ENCODE measurements around the gene MED12L.

MED12L gene

GRCh38 chr3:151460774-151461450, 375.4 kb downstream of the MED12L start, which contains the start of gene IGSF10:
IGSF10 (minus strand) TSS chr3:151461061; CDS start chr3:151458709, 2,352 bp downstream.
- Histone ChIP-seq H3K9me3 (ENCODE audit: control insufficient read depth, insufficient read depth, low read length) (no peaks in the 10 kb centered on the region), H3K4me3 (ENCODE audit: low read length) (peak within 1 kb of the TSS; percentile 85), H3K36me3 (ENCODE audit: control insufficient read depth, insufficient read depth, low read length) (no peaks in the 10 kb centered on the region), H3K27me3 (ENCODE audit: control insufficient read depth, insufficient read depth, low read length) (no peaks in the 10 kb centered on the region), H3K27ac (ENCODE audit: low read length) (no peak within 1 kb of the TSS), H3K4me1 (ENCODE audit: control insufficient read depth, insufficient read depth, low read length) (peaks cover 1% of the 10 kb centered on the region; the same call in 1 of the 2 replicates)
- no CpG with 5 or more reads among the region's 40 CpGs for WGBS (ENCODE audit: insufficient coverage, insufficient read length)
- DNase-seq (ENCODE audit: low read depth, low spot score): no peak

GRCh38 chr3:151462278-151462780, 376.9 kb downstream of the MED12L start:
- H3K4me1 ChIP-seq (ENCODE audit: control insufficient read depth, insufficient read depth, low read length): peaks cover 1% of the 10 kb centered on the region; the same call in 1 of the 2 replicates
- H3K36me3 ChIP-seq (ENCODE audit: control insufficient read depth, insufficient read depth, low read length): no peaks in the 10 kb centered on the region
- no peak overlapping the region for H3K27ac ChIP-seq (ENCODE audit: low read length)
- WGBS (ENCODE audit: insufficient coverage, insufficient read length): no CpG with 5 or more reads among the region's 6 CpGs
- no peak overlapping the region for H3K4me3 ChIP-seq (ENCODE audit: low read length)
- no peak for DNase-seq (ENCODE audit: low read depth, low spot score)
- H3K27me3 ChIP-seq (ENCODE audit: control insufficient read depth, insufficient read depth, low read length): no peaks in the 10 kb centered on the region
- no peaks in the 10 kb centered on the region for H3K9me3 ChIP-seq (ENCODE audit: control insufficient read depth, insufficient read depth, low read length)

DNA sequence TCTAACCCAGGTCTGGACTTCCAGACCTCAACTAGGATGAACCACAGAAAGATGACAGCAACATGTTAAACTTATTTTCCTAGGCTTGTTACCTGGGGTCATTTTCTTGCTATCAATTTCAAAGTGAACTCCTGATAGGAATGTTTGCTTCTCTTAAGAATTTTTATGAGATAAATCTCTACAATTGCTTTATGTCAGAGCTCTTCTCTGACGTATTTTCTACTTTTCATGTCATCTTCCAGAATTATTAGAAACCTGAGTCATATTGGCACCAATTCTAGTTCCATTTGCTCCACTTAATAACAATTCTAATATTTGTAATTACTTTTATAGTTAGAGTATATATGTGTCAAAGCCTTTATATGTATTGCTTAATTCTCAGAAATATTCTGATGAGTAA, 377.5 kb downstream of the MED12L start:
- H3K27ac ChIP-seq (ENCODE audit: low read length): no peak overlapping the region
- no peak for DNase-seq (ENCODE audit: low read depth, low spot score)
- no peaks in the 10 kb centered on the region for H3K27me3 ChIP-seq (ENCODE audit: control insufficient read depth, insufficient read depth, low read length)
- no peaks in the 10 kb centered on the region for H3K36me3 ChIP-seq (ENCODE audit: control insufficient read depth, insufficient read depth, low read length)
- no CpG with 5 or more reads among the region's 1 CpG for WGBS (ENCODE audit: insufficient coverage, insufficient read length)
- no peak overlapping the region for H3K4me3 ChIP-seq (ENCODE audit: low read length)
- H3K9me3 ChIP-seq (ENCODE audit: control insufficient read depth, insufficient read depth, low read length): no peaks in the 10 kb centered on the region
- H3K4me1 ChIP-seq (ENCODE audit: control insufficient read depth, insufficient read depth, low read length): peaks cover 1% of the 10 kb centered on the region; the same call in 1 of the 2 replicates

DNA sequence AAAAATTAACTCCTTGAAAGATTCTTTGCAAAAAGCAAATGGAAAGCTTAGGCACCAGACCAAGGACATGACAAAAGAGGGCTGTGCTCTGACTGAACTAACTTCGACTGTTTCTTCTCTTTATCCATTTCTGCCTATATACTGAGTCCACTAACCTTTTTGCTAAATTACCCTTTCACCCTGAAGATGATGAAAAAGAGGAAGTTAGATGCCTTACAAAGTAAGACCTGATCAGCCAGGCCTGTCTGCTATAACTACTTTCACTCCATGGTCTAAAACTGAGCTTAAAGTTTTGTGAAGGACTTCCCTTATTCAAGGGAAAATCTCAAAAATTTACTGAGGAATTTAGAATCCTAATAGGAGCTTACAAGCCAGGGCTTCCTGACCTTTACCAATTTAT, 381.6 kb downstream of the MED12L start:
- WGBS (ENCODE audit: insufficient coverage, insufficient read length): no CpG with 5 or more reads among the region's 1 CpG
- Histone ChIP-seq H3K9me3 (ENCODE audit: control insufficient read depth, insufficient read depth, low read length) (no peaks in the 10 kb centered on the region), H3K27me3 (ENCODE audit: control insufficient read depth, insufficient read depth, low read length) (no peaks in the 10 kb centered on the region), H3K36me3 (ENCODE audit: control insufficient read depth, insufficient read depth, low read length) (no peaks in the 10 kb centered on the region), H3K4me1 (ENCODE audit: control insufficient read depth, insufficient read depth, low read length) (no peaks in the 10 kb centered on the region), H3K4me3 (ENCODE audit: low read length) (no peak overlapping the region), H3K27ac (ENCODE audit: low read length) (no peak overlapping the region)
- no peak for DNase-seq (ENCODE audit: low read depth, low spot score)

DNA sequence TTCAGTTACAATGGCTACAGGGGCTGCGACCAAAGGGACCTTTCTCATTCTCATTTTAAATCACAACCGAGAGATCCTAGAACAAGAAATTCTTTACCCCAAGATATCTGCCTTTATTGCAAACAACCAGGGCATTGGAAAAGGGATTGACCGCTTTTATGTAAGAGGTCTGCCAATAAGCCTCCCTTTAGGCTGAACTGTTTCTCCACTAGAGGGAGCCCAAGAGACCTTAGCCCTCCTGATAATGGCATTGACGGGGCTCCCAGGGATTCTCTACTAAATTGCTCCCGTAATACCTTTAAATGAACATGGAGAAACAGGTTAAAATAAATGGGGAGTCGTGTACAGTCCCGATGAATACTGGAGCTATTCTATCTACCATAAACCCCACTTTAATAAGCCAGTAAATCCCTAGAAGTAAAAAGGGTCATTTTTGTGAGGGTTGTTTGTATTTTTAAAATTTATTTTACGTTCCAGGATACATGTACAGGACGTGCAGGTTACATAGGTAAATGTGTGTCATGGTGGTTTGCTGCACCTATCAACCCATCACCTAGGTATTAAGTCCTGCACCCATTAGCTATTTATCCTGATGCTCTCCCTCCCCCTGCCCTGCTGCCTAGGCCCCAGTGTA, 382.9 kb downstream of the MED12L start:
- Histone ChIP-seq H3K4me1 (ENCODE audit: control insufficient read depth, insufficient read depth, low read length) (no peaks in the 10 kb centered on the region), H3K9me3 (ENCODE audit: control insufficient read depth, insufficient read depth, low read length) (no peaks in the 10 kb centered on the region), H3K27ac (ENCODE audit: low read length) (no peak overlapping the region), H3K4me3 (ENCODE audit: low read length) (no peak overlapping the region), H3K36me3 (ENCODE audit: control insufficient read depth, insufficient read depth, low read length) (no peaks in the 10 kb centered on the region), H3K27me3 (ENCODE audit: control insufficient read depth, insufficient read depth, low read length) (no peaks in the 10 kb centered on the region)
- peak; percentile 78 for DNase-seq (ENCODE audit: low read depth, low spot score)
- WGBS (ENCODE audit: insufficient coverage, insufficient read length): 100% methylated on average over 2 of the region's 9 CpGs

DNA sequence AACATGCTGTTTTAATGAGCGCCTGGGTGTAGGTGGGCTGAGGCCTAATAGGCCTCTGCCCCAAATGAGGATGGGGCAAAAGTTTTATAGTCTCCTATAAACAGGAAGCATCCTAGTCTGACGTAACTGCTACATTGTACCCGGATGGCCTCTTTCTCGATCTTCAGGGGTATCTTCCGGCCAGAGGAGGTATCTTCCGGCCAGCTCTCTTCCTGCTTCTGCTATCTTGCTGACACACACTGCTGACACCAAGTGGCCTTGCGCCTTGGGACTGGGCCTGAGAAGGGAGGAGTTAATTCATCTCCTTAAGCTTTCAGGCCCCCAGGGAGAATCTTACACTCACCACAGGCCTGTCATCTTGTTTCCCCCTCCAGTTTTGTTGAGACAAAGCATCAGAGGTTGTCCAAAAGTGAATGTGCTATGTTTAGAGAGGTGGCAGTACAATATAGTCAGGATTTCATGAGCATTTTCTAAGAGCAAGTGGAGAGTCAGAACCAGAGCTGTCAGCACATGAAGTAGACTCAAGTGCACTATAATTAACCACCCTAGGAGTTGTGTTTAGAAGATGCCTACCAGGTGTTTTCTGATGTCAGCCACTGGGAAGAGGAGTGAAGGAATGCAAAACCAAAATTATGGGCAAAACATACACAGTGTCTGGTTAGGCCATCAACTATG, 391.0 kb downstream of the MED12L start:
- WGBS (ENCODE audit: insufficient coverage, insufficient read length): no CpG with 5 or more reads among the region's 7 CpGs
- Histone ChIP-seq H3K9me3 (ENCODE audit: control insufficient read depth, insufficient read depth, low read length) (no peaks in the 10 kb centered on the region), H3K4me1 (ENCODE audit: control insufficient read depth, insufficient read depth, low read length) (no peaks in the 10 kb centered on the region), H3K27me3 (ENCODE audit: control insufficient read depth, insufficient read depth, low read length) (no peaks in the 10 kb centered on the region), H3K4me3 (ENCODE audit: low read length) (no peak overlapping the region), H3K27ac (ENCODE audit: low read length) (no peak overlapping the region), H3K36me3 (ENCODE audit: control insufficient read depth, insufficient read depth, low read length) (no peaks in the 10 kb centered on the region)
- DNase-seq (ENCODE audit: low read depth, low spot score): no peak

- no peaks in the 10 kb centered on the region for H3K4me1 ChIP-seq (ENCODE audit: control insufficient read depth, insufficient read depth, low read length)
- WGBS (ENCODE audit: insufficient coverage, insufficient read length): no CpG with 5 or more reads among the region's 2 CpGs
- no peak overlapping the region for H3K4me3 ChIP-seq (ENCODE audit: low read length)
- DNase-seq (ENCODE audit: low read depth, low spot score): no peak
- no peaks in the 10 kb centered on the region for H3K36me3 ChIP-seq (ENCODE audit: control insufficient read depth, insufficient read depth, low read length)
- H3K9me3 ChIP-seq (ENCODE audit: control insufficient read depth, insufficient read depth, low read length): no peaks in the 10 kb centered on the region
- H3K27me3 ChIP-seq (ENCODE audit: control insufficient read depth, insufficient read depth, low read length): no peaks in the 10 kb centered on the region
- no peak overlapping the region for H3K27ac ChIP-seq (ENCODE audit: low read length)
Measured at GRCh38 chr3:151477591-151478334, 392.3 kb downstream of the MED12L start.

DNA sequence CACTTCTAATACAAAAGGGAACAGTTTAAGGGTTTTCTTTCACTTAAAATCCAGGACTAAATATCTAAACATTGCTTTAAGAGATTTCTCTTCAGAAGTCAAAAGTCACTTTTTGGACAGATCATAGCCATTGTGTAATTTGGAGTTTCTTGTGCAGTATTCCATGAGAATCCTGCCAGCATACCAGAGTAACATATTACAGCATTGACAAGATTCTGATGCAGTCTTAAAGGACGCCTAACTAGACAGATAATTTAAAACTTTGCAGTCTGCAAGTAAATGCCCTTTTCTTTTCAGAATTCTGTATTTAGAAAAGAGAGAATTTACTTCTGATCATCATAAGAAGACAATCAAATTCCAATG, 392.9 kb downstream of the MED12L start:
- H3K9me3 ChIP-seq (ENCODE audit: control insufficient read depth, insufficient read depth, low read length): no peaks in the 10 kb centered on the region
- no peak for DNase-seq (ENCODE audit: low read depth, low spot score)
- no CpG with 5 or more reads among the region's 1 CpG for WGBS (ENCODE audit: insufficient coverage, insufficient read length)

DNA sequence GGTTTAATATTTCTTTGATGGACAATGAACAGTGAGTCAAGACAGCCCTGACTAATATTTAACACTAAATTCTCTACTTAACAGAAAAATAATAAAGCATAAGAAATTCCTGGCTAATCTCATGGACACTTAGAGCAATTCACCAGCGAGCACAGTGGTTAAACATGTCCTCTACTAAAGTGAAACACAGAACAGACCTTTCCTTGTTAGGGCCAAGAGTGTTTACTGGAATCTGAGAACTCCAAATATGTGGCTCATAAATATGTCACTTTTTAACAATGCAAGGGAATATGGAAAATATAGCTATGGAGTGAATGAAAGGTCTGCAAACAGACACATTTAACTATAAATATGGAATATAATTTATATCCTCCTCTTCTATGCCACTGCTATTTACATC, 394.0 kb downstream of the MED12L start:
- no peaks in the 10 kb centered on the region for H3K27me3 ChIP-seq (ENCODE audit: control insufficient read depth, insufficient read depth, low read length)
- no CpG with 5 or more reads among the region's 1 CpG for WGBS (ENCODE audit: insufficient coverage, insufficient read length)
- H3K4me1 ChIP-seq (ENCODE audit: control insufficient read depth, insufficient read depth, low read length): no peaks in the 10 kb centered on the region
- no peak overlapping the region for H3K27ac ChIP-seq (ENCODE audit: low read length)
- H3K4me3 ChIP-seq (ENCODE audit: low read length): no peak overlapping the region
- H3K36me3 ChIP-seq (ENCODE audit: control insufficient read depth, insufficient read depth, low read length): no peaks in the 10 kb centered on the region
- DNase-seq (ENCODE audit: low read depth, low spot score): no peak
- H3K9me3 ChIP-seq (ENCODE audit: control insufficient read depth, insufficient read depth, low read length): no peaks in the 10 kb centered on the region

More for the DNA sequence above, 392.9 kb downstream of the MED12L start:
- no peaks in the 10 kb centered on the region for H3K4me1 ChIP-seq (ENCODE audit: control insufficient read depth, insufficient read depth, low read length)
- no peaks in the 10 kb centered on the region for H3K36me3 ChIP-seq (ENCODE audit: control insufficient read depth, insufficient read depth, low read length)
- no peak overlapping the region for H3K27ac ChIP-seq (ENCODE audit: low read length)
- no peak overlapping the region for H3K4me3 ChIP-seq (ENCODE audit: low read length)
- no peaks in the 10 kb centered on the region for H3K27me3 ChIP-seq (ENCODE audit: control insufficient read depth, insufficient read depth, low read length)

DNA sequence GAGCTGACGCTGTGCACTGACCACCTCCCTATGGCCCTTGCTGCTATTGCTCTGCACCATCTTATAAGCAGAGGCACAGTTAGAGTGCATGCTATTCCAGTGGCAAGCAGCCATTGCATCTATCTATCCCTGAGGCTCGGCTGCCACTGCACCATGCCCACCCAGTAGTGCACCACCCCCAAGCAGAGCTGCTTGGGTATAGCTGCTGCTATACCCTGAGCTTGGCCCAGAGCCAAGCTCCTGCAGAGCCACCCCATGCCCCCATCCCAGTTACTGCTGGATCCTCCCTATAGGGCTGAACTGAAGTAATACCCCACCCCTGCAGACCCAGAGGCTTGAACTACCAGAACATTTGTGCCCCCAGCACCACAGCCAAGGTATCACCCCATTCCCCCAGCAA, 395.0 kb downstream of the MED12L start:
- Histone ChIP-seq H3K36me3 (ENCODE audit: control insufficient read depth, insufficient read depth, low read length) (no peaks in the 10 kb centered on the region), H3K4me1 (ENCODE audit: control insufficient read depth, insufficient read depth, low read length) (no peaks in the 10 kb centered on the region), H3K27ac (ENCODE audit: low read length) (no peak overlapping the region), H3K9me3 (ENCODE audit: control insufficient read depth, insufficient read depth, low read length) (no peaks in the 10 kb centered on the region), H3K4me3 (ENCODE audit: low read length) (no peak overlapping the region), H3K27me3 (ENCODE audit: control insufficient read depth, insufficient read depth, low read length) (no peaks in the 10 kb centered on the region)
- WGBS (ENCODE audit: insufficient coverage, insufficient read length): no CpG with 5 or more reads among the region's 2 CpGs
- DNase-seq (ENCODE audit: low read depth, low spot score): no peak

Measured in iPS DF 6.9 (cell line).